ENCODE data around the gene ATP1A4. TPM values are rescaled to one million over a fixed set of nuclear protein-coding genes. Genes with fewer than 3 reads are reported as not detected.

Gene ATP1A4
- total and polyA plus RNA-seq, 7 experiments from 2014 or later, result 0.71 TPM; not detected in 6

- Mint-ChIP-seq H3K36me3 (peaks cover 4 to 48% (median 8%) of the 10 kb centered on the region in 5 donors), H3K27me3 (no peaks in the 10 kb centered on the region), H3K4me1 (peaks cover 0 to 5% (median 0%) of the 10 kb centered on the region in 7 donors), H3K9me3 (no peaks in the 10 kb centered on the region), H3K27ac (peak overlapping the region in 3 of 9 donors; percentile 3 to 83 (median 55)), H3K4me3 (no peak overlapping the region)
- ChIA-PET POLR2A (no interaction called here), CTCF (no interaction called here)
- intact Hi-C loops (cut with micrococcal nuclease), result no loop called here
- Histone ChIP-seq H3K27ac (ENCODE audit: low read depth, low read length) (no peak overlapping the region), H3K9me3 (ENCODE audit: control insufficient read depth in 2 of 3, low read length in 3 of 3) (no peaks in the 10 kb centered on the region), H3K36me3 (ENCODE audit: control insufficient read depth in 2 of 3, insufficient read depth in 3 of 3, low read length in 3 of 3) (peaks cover 14 to 93% (median 33%) of the 10 kb centered on the region in 3 experiments), H3K4me3 (ENCODE audit: low read length) (no peak overlapping the region), H3K27me3 (ENCODE audit: control insufficient read depth in 2 of 2, insufficient read depth in 2 of 2, low read length in 2 of 2) (no peaks in the 10 kb centered on the region), H3K4me1 (ENCODE audit: control insufficient read depth in 2 of 2, insufficient read depth in 2 of 2, low read length in 2 of 2) (no peaks in the 10 kb centered on the region)
- ATAC-seq (no peak), DNase-seq (no peak)
Measured at GRCh38 chr1:160216301-160216700, 64.9 kb downstream of the ATP1A4 start.

GRCh38 chr1:160217481-160218051 lies 66.2 kb downstream of the ATP1A4 start:
- Histone ChIP-seq H3K4me3 (ENCODE audit: low read length) (no peak overlapping the region), H3K9me3 (ENCODE audit: control insufficient read depth in 2 of 3, low read length in 3 of 3) (no peaks in the 10 kb centered on the region), H3K27me3 (ENCODE audit: control insufficient read depth in 2 of 2, insufficient read depth in 2 of 2, low read length in 2 of 2) (no peaks in the 10 kb centered on the region), H3K27ac (ENCODE audit: low read depth, low read length) (no peak overlapping the region), H3K4me1 (ENCODE audit: control insufficient read depth in 2 of 2, insufficient read depth in 2 of 2, low read length in 2 of 2) (no peaks in the 10 kb centered on the region), H3K36me3 (ENCODE audit: control insufficient read depth in 2 of 3, insufficient read depth in 3 of 3, low read length in 3 of 3) (peaks cover 17 to 96% (median 44%) of the 10 kb centered on the region in 3 experiments)
- intact Hi-C loops (cut with micrococcal nuclease), result loop anchor here in 1 of 2 donors (2.0 kb wide), 1 partner anchor 25 kb away; no protein-coding TSS in a partner anchor
- CTCF ChIA-PET, result no interaction called here
- Mint-ChIP-seq H3K9me3 (no peaks in the 10 kb centered on the region), H3K4me3 (no peak overlapping the region), H3K4me1 (peaks cover 0 to 2% (median 0%) of the 10 kb centered on the region in 7 donors), H3K27ac (peak overlapping the region in 6 of 9 donors; percentile 9 to 62 (median 42)), H3K36me3 (peaks cover 4 to 52% (median 8%) of the 10 kb centered on the region in 5 donors), H3K27me3 (no peaks in the 10 kb centered on the region)
- no peak for ATAC-seq
- no peak for DNase-seq
- POLR2A ChIA-PET, result interaction anchor here (1.3 kb wide), 1 partner anchor 12 kb away, joined by 3 read pairs; the partner anchor contains the start of gene PEA15

GRCh38 chr1:160219062-160219929 lies 67.9 kb downstream of the ATP1A4 start:
- Mint-ChIP-seq H3K4me3 (no peak overlapping the region), H3K27me3 (no peaks in the 10 kb centered on the region), H3K4me1 (no peaks in the 10 kb centered on the region), H3K9me3 (no peaks in the 10 kb centered on the region), H3K36me3 (peaks cover 4 to 59% (median 10%) of the 10 kb centered on the region in 5 donors), H3K27ac (peak overlapping the region in 4 of 9 donors; percentile 28 to 56 (median 45))
- Histone ChIP-seq H3K4me3 (ENCODE audit: low read length) (no peak overlapping the region), H3K27ac (ENCODE audit: low read depth, low read length) (no peak overlapping the region), H3K36me3 (ENCODE audit: control insufficient read depth in 2 of 3, insufficient read depth in 3 of 3, low read length in 3 of 3) (peaks cover 29 to 97% (median 57%) of the 10 kb centered on the region in 3 experiments), H3K27me3 (ENCODE audit: control insufficient read depth in 2 of 2, insufficient read depth in 2 of 2, low read length in 2 of 2) (no peaks in the 10 kb centered on the region), H3K9me3 (ENCODE audit: control insufficient read depth in 2 of 3, low read length in 3 of 3) (no peaks in the 10 kb centered on the region), H3K4me1 (ENCODE audit: control insufficient read depth in 2 of 2, insufficient read depth in 2 of 2, low read length in 2 of 2) (no peaks in the 10 kb centered on the region)
- ChIA-PET CTCF (interaction anchor here (0.6 to 1.9 kb wide), 5 partner anchors 17 to 120 kb away, joined by 3 to 5 read pairs (median 4); partner anchors contain the start of gene CASQ1), POLR2A (interaction anchor here (1.7 to 1.8 kb wide), 2 partner anchors 9 to 42 kb away, joined by 3 to 4 read pairs; no protein-coding TSS in a partner anchor)
- intact Hi-C loops (cut with micrococcal nuclease), result loop anchor here in 1 of 2 donors (1.0 to 2.0 kb wide), 2 partner anchors 26 to 173 kb away; no protein-coding TSS in a partner anchor
- ATAC-seq (no peak), DNase-seq (no peak)

- Histone ChIP-seq H3K4me3 (ENCODE audit: low read length) (no peak overlapping the region), H3K27ac (ENCODE audit: low read depth, low read length) (no peak overlapping the region), H3K27me3 (ENCODE audit: control insufficient read depth in 2 of 2, insufficient read depth in 2 of 2, low read length in 2 of 2) (no peaks in the 10 kb centered on the region), H3K9me3 (ENCODE audit: control insufficient read depth in 2 of 3, low read length in 3 of 3) (no peaks in the 10 kb centered on the region), H3K4me1 (ENCODE audit: control insufficient read depth in 2 of 2, insufficient read depth in 2 of 2, low read length in 2 of 2) (no peaks in the 10 kb centered on the region), H3K36me3 (ENCODE audit: control insufficient read depth in 2 of 3, insufficient read depth in 3 of 3, low read length in 3 of 3) (peaks cover 29 to 97% (median 53%) of the 10 kb centered on the region in 3 experiments)
- no peaks in the 10 kb centered on the region for H3K4me1 Mint-ChIP-seq
- POLR2A ChIA-PET, result interaction anchor here (0.8 to 1.8 kb wide), 3 partner anchors 10 to 41 kb away, joined by 3 to 4 read pairs (median 3); no protein-coding TSS in a partner anchor
- peak overlapping the region in 3 of 9 donors; percentile 61 to 81 (median 75) for H3K27ac Mint-ChIP-seq
- peaks cover 3 to 64% (median 14%) of the 10 kb centered on the region in 5 donors for H3K36me3 Mint-ChIP-seq
- CTCF ChIA-PET, result interaction anchor here (1.3 to 1.9 kb wide), 3 partner anchors 16 to 121 kb away, joined by 4 to 5 read pairs (median 5); no protein-coding TSS in a partner anchor
- no peaks in the 10 kb centered on the region for H3K27me3 Mint-ChIP-seq
- intact Hi-C loops (cut with micrococcal nuclease), result no loop called here
- no peak for ATAC-seq
- H3K9me3 Mint-ChIP-seq, result no peaks in the 10 kb centered on the region
- no peak overlapping the region for H3K4me3 Mint-ChIP-seq
- no peak for DNase-seq
Measured at GRCh38 chr1:160220301-160220700, 68.9 kb downstream of the ATP1A4 start.

GRCh38 chr1:160221089-160221488 lies 69.7 kb downstream of the ATP1A4 start:
- no peak for ATAC-seq
- Histone ChIP-seq H3K4me1 (ENCODE audit: control insufficient read depth in 2 of 2, insufficient read depth in 2 of 2, low read length in 2 of 2) (no peaks in the 10 kb centered on the region), H3K36me3 (ENCODE audit: control insufficient read depth in 2 of 3, insufficient read depth in 3 of 3, low read length in 3 of 3) (peaks cover 32 to 97% (median 55%) of the 10 kb centered on the region in 3 experiments), H3K9me3 (ENCODE audit: control insufficient read depth in 2 of 3, low read length in 3 of 3) (no peaks in the 10 kb centered on the region), H3K27ac (ENCODE audit: low read depth, low read length) (no peak overlapping the region), H3K27me3 (ENCODE audit: control insufficient read depth in 2 of 2, insufficient read depth in 2 of 2, low read length in 2 of 2) (no peaks in the 10 kb centered on the region), H3K4me3 (ENCODE audit: low read length) (no peak overlapping the region)
- H3K36me3 Mint-ChIP-seq, result peaks cover 0 to 62% (median 14%) of the 10 kb centered on the region in 5 donors
- no peaks in the 10 kb centered on the region for H3K9me3 Mint-ChIP-seq
- no peaks in the 10 kb centered on the region for H3K4me1 Mint-ChIP-seq
- ChIA-PET POLR2A (interaction anchor here (0.8 to 1.8 kb wide), 2 partner anchors 11 to 14 kb away, joined by 3 to 4 read pairs; no protein-coding TSS in a partner anchor), CTCF (interaction anchor here (0.6 to 1.9 kb wide), 3 partner anchors 25 to 119 kb away, joined by 3 to 5 read pairs (median 4); no protein-coding TSS in a partner anchor)
- peak overlapping the region in 4 of 9 donors; percentile 4 to 84 (median 12) for H3K27ac Mint-ChIP-seq
- intact Hi-C loops (cut with micrococcal nuclease), result no loop called here
- DNase-seq, result no peak
- H3K27me3 Mint-ChIP-seq, result no peaks in the 10 kb centered on the region
- H3K4me3 Mint-ChIP-seq, result no peak overlapping the region

- no peak overlapping the region for H3K27ac ChIP-seq (ENCODE audit: low read depth, low read length)
- no peak overlapping the region for H3K4me3 Mint-ChIP-seq
- H3K36me3 ChIP-seq (ENCODE audit: control insufficient read depth in 2 of 3, insufficient read depth in 3 of 3, low read length in 3 of 3), result peaks cover 32 to 98% (median 55%) of the 10 kb centered on the region in 3 experiments
- ATAC-seq (no peak), DNase-seq (no peak)
- H3K4me1 Mint-ChIP-seq, result no peaks in the 10 kb centered on the region
- H3K36me3 Mint-ChIP-seq, result peaks cover 0 to 52% (median 10%) of the 10 kb centered on the region in 5 donors
- no peaks in the 10 kb centered on the region for H3K4me1 ChIP-seq (ENCODE audit: control insufficient read depth in 2 of 2, insufficient read depth in 2 of 2, low read length in 2 of 2)
- intact Hi-C loops (cut with micrococcal nuclease), result no loop called here
- POLR2A ChIA-PET, result interaction anchor here (1.0 kb wide), 1 partner anchor 61 kb away, joined by 3 read pairs; no protein-coding TSS in a partner anchor
- no peaks in the 10 kb centered on the region for H3K27me3 ChIP-seq (ENCODE audit: control insufficient read depth in 2 of 2, insufficient read depth in 2 of 2, low read length in 2 of 2)
- peak overlapping the region in 2 of 9 donors; percentile 24 to 51 for H3K27ac Mint-ChIP-seq
- H3K4me3 ChIP-seq (ENCODE audit: low read length), result no peak overlapping the region
- H3K27me3 Mint-ChIP-seq, result no peaks in the 10 kb centered on the region
- H3K9me3 ChIP-seq (ENCODE audit: control insufficient read depth in 2 of 3, low read length in 3 of 3), result no peaks in the 10 kb centered on the region
- H3K9me3 Mint-ChIP-seq, result no peaks in the 10 kb centered on the region
- CTCF ChIA-PET, result no interaction called here
Measured at GRCh38 chr1:160222546-160222945, 71.1 kb downstream of the ATP1A4 start.

All from naive thymus-derived CD4-positive, alpha-beta T cell (primary cell).